Thymus (tissue), 14 donors: ENCODE measurements around the gene KRTAP7-1. TPM values are rescaled to one million over a fixed set of nuclear protein-coding genes. Genes with fewer than 3 reads are reported as not detected.

ENCODE experiments used
- DNase-seq, 9 donors: peaks; one replicate each; pipeline ENCODE4 v3.0.0-alpha.2; 2013; ENCODE audit warnings: low spot score in 9 of 9, low read depth in 6 of 9, missing footprints in 1 of 9
- H3K27ac ChIP-seq, 2 donors: one replicate each; pipeline ENCODE4 v1.5.1; 2013; ENCODE audit warnings: control low read depth in 1 of 2, low read depth in 1 of 2, low read length in 1 of 2, mild to moderate bottlenecking in 1 of 2, moderate library complexity in 1 of 2
- H3K27me3 ChIP-seq, 2 donors: one replicate each; pipeline ENCODE4 v1.5.1; 2013; ENCODE audit warnings: low read length in 1 of 2; ENCODE audit not compliant: control insufficient read depth in 2 of 2, insufficient read depth in 1 of 2
- H3K36me3 ChIP-seq, 2 donors: one replicate each; pipeline ENCODE4 v1.5.1; 2013; ENCODE audit warnings: low read length in 1 of 2, mild to moderate bottlenecking in 1 of 2, moderate library complexity in 1 of 2; ENCODE audit not compliant: control insufficient read depth in 2 of 2, insufficient read depth in 2 of 2
- H3K4me1 ChIP-seq, 2 donors: one replicate each; pipeline ENCODE4 v1.5.1; 2013; ENCODE audit warnings: low read length in 2 of 2; ENCODE audit not compliant: control insufficient read depth in 2 of 2, insufficient read depth in 2 of 2
- H3K4me3 ChIP-seq, 2 donors: one replicate each; pipeline ENCODE4 v1.5.1; 2013; ENCODE audit warnings: low read length in 2 of 2, control low read depth in 1 of 2, mild to moderate bottlenecking in 1 of 2
- H3K9me3 ChIP-seq, 2 donors: one replicate each; pipeline ENCODE4 v1.5.1; 2013; ENCODE audit warnings: low read length in 1 of 2, mild to moderate bottlenecking in 1 of 2; ENCODE audit not compliant: control insufficient read depth in 2 of 2, insufficient read depth in 1 of 2
- WGBS: extraction: QIAGEN DNeasy Blood & Tissue Kit; methylation state at CpG from one replicate; pipeline ENCODE4 v1.1.7; 2013; 5-methylcytosine and 5-hydroxymethylcytosine counted together
- long read RNA-seq, 10 donors: transcript quantifications; one replicate each; lab custom pipeline, GENCODE V29; 2026
- polyA plus RNA-seq: library from polyadenylated mRNA; stranded (reverse); fragments of 200-250 nt; gene quantifications from one replicate; pipeline ENCODE4 v1.2.3, GENCODE V29; 2013
- total RNA-seq: library from RNA; stranded (reverse); fragments of 120-200 nt; gene quantifications from one replicate; pipeline ENCODE4 v1.2.4, GENCODE V29; 2013
- donor health status: healthy.

The KRTAP7-1 gene
- total RNA-seq (not detected), polyA plus RNA-seq (0.23 TPM)
- long read RNA-seq, donor 1, result 0 reads
- long read RNA-seq, donor 2, result 0 reads
- long read RNA-seq, donor 3, result 0 reads
- long read RNA-seq, donor 4, result 0 reads
- long read RNA-seq, donor 5, result 0 reads
- long read RNA-seq, donor 6, partial matches to known transcripts, result 0 of 1 reads
- long read RNA-seq, donor 6, other reads (novel, unspliced or antisense), result 0 of 1 reads
- long read RNA-seq, donor 7, result 0 reads
- long read RNA-seq, donor 8, result 0 reads
- long read RNA-seq, donor 9, result 0 reads
- long read RNA-seq, donor 10, result 0 reads

- no peak for DNase-seq
- 95% methylated on average over 4 of the region's 4 CpGs for WGBS
Measured at GRCh38 chr21:30829659-30830058, at the start of gene KRTAP7-1. TSS of gene KRTAP7-1 (minus strand) at chr21:30829759. CDS start at chr21:30829698, 61 bp downstream.

DNA sequence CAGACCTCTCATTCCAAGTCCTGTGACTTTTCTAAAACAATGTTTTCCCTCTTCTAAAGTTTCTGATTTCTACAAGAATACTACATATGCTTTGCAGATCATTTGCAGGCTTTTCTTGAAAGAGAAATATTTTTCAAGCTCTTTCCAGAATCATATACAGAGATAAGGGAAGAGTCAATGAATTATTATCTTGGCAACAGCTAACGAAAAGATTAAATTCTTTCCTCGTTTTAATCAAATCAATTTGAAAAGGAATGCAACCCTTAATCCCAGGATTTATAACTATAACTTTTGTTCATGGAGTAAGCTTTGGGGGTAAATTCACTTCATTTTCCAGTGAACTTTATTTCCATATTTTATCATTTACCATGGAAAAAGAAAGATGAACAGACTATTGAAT lies 45.0 kb upstream of the KRTAP7-1 start:
- no peak overlapping the region for H3K27ac ChIP-seq
- WGBS, result 95% methylated on average over 2 of the region's 2 CpGs
- no peaks in the 10 kb centered on the region for H3K9me3 ChIP-seq
- H3K27me3 ChIP-seq, result no peaks in the 10 kb centered on the region
- no peak for DNase-seq
- no peaks in the 10 kb centered on the region for H3K4me1 ChIP-seq
- no peak overlapping the region for H3K4me3 ChIP-seq
- no peaks in the 10 kb centered on the region for H3K36me3 ChIP-seq

More at GRCh38 chr21:30829659-30830058, at the start of gene KRTAP7-1:
- Histone ChIP-seq H3K9me3 (no peaks in the 10 kb centered on the region), H3K27me3 (no peaks in the 10 kb centered on the region), H3K4me1 (no peaks in the 10 kb centered on the region), H3K4me3 (no peak within 1 kb of the TSS), H3K27ac (no peak within 1 kb of the TSS), H3K36me3 (no peaks in the 10 kb centered on the region)

DNA sequence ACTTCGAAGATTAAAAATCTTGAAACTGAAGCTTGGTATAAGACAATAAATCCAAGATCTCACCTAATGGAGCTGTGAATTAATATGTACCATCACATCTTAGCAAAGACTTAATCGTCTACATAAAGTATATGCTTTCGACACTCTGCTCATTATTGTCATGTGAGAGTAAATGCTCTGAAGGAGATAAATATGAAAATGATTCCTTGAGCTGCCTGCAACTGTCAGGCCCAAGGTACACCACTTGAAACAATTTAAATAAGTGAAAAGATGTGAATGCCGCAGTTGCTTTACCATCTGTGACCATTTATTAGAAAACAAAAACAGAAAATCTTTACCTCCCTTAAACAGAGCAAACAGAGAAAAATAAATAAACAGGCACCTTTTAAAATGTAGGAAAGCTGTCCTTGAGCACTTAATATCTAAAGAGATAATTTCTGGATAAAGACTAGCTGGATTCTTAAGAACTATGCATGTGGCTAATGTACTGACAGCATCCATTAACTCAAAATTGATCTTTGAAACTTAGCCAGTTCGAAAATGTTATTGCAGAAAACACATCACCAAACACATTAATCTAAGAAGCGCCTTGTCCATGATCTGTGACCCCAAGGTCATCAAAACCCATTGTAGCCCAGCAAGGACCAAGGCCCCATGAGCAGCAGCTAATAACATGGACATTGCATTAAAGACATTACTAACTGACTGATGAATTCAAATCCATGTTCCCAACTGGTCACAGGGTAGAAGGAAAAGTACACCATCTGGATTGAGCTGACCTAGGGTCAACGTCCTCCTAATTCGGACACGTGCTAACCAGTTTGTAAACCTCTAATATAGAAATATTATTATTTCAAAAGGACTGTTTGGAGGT lies 18.3 kb upstream of the KRTAP7-1 start:
- Histone ChIP-seq H3K36me3 (no peaks in the 10 kb centered on the region), H3K9me3 (no peaks in the 10 kb centered on the region), H3K4me3 (no peak overlapping the region), H3K4me1 (no peaks in the 10 kb centered on the region), H3K27me3 (no peaks in the 10 kb centered on the region), H3K27ac (no peak overlapping the region)
- 91% methylated on average over 9 of the region's 9 CpGs for WGBS
- DNase-seq, result no peak

DNA sequence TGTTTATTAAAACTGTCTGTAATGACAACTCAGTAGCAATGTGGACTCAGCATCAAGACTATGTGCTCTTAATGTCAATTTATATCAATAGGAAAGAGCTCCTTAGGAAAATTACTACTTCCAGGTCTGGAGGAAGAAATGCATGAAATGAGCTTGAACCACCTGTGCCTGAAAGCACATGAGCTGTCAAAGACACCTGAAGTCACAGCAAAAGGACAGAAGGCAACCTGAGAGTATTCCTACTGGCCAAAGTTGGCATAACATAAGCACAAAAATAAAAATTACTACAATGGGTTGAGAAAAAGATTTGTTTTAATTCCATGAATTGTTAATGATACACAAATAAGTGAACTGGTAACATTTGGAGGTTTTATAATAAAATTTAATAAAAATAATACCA lies 13.4 kb upstream of the KRTAP7-1 start:
- H3K4me3 ChIP-seq, result no peak overlapping the region
- no peaks in the 10 kb centered on the region for H3K4me1 ChIP-seq
- H3K9me3 ChIP-seq, result no peaks in the 10 kb centered on the region
- H3K27me3 ChIP-seq, result no peaks in the 10 kb centered on the region
- H3K27ac ChIP-seq, result no peak overlapping the region
- no peak for DNase-seq
- no peaks in the 10 kb centered on the region for H3K36me3 ChIP-seq

GRCh38 chr21:30839304-30839703 lies 9.7 kb upstream of the KRTAP7-1 start:
- H3K27me3 ChIP-seq, result no peaks in the 10 kb centered on the region
- DNase-seq, result peak in 2 of 9 donors; percentile 3 to 4
- no peaks in the 10 kb centered on the region for H3K9me3 ChIP-seq
- H3K27ac ChIP-seq, result no peak overlapping the region
- H3K36me3 ChIP-seq, result no peaks in the 10 kb centered on the region
- WGBS, result 34% methylated on average over 5 of the region's 5 CpGs
- H3K4me1 ChIP-seq, result no peaks in the 10 kb centered on the region
- H3K4me3 ChIP-seq, result no peak overlapping the region

DNA sequence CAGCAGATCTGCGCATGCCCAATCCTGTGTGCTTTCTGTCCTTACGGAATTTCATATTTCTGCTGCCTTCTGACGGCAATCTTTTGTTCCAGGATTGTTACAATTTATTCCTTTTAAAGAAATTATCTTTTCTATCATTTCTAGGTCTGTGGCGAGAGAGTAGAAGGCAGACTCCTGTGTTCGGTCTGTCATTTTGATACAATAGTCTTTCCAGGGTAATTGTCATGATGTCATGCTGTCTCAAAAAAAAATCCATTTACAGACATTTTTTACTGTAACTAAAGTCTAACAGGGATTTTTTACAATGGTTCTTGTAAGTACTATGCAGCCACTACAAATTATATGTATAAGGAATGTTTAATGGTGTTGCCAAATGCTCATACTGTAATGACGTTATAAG lies 9.0 kb upstream of the KRTAP7-1 start:
- Histone ChIP-seq H3K4me3 (no peak overlapping the region), H3K27me3 (no peaks in the 10 kb centered on the region), H3K4me1 (no peaks in the 10 kb centered on the region), H3K27ac (no peak overlapping the region), H3K9me3 (no peaks in the 10 kb centered on the region), H3K36me3 (no peaks in the 10 kb centered on the region)
- 94% methylated on average over 6 of the region's 6 CpGs for WGBS
- DNase-seq, result no peak

DNA sequence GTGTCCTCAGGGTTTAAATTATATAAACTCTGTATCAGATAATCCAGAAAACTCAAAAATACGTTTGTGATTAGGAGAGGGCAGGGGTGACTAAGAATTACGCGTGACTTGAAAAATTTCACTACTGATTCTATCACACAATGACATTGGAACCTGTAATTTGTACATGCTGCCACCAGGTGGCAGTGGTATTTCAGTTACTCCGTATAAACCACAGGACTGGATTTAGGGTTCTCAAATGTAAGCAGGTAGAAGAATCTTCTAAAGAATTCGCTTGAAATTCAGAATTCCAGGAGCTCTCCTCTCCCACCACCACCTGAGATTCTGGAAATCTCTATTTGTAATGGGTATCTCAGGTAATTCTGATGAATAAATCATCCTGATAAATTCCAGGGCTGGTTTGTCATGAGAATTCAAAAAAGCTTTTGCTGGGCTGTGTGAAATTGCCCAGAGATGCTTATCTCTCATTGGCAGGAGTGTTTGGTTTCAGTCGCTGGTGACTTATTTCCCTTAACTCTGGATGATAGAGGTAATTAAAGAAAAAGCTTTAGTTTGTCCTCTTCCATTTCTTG lies 1.7 kb upstream of the KRTAP7-1 start:
- peak in 4 of 9 donors; percentile 2 to 28 (median 15) for DNase-seq
- Histone ChIP-seq H3K27me3 (no peaks in the 10 kb centered on the region), H3K4me3 (no peak overlapping the region), H3K27ac (no peak overlapping the region), H3K9me3 (no peaks in the 10 kb centered on the region), H3K36me3 (no peaks in the 10 kb centered on the region), H3K4me1 (no peaks in the 10 kb centered on the region)
- WGBS, result 43% methylated on average over 6 of the region's 6 CpGs

DNA sequence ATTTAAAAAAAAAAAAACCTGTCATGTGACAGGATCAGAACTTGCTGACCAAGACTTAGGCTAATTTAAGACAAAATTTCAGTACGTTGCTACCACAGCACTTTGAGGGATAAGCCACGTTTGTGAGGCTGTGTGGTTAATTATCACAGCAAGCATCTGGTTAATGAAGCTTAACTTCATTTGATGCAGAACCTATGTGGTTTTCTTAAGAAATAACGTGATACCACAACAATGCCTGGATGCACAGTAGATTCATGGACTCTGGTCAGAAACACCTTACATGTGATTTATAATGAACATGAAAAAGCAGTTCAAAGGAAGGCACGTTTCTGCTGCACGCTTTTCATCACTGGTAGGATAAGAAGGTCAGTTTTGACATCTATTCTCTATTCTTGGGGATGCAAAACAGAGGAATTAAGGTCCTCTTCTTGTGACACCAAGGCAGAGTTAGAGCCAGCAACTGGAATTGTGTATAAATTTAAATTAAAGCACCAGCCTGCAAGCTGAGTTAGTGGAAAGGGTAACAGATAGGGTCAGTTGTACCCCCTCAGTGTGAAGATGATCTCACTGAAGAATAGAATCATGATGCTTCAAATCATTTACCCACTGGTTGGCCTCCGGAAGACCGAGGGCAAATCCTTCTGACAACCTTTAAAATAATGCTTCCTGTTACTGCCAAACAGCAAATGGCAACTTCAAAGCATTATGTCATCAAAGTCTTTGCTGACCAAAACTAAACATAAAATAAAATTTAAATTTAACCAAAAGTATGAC lies 10.5 kb downstream of the KRTAP7-1 start:
- no peaks in the 10 kb centered on the region for H3K9me3 ChIP-seq
- H3K27ac ChIP-seq, result no peak overlapping the region
- no peaks in the 10 kb centered on the region for H3K4me1 ChIP-seq
- no peaks in the 10 kb centered on the region for H3K36me3 ChIP-seq
- H3K27me3 ChIP-seq, result no peaks in the 10 kb centered on the region
- DNase-seq, result no peak
- H3K4me3 ChIP-seq, result no peak overlapping the region
- 10% methylated on average over 7 of the region's 7 CpGs for WGBS
